Esophagus muscularis mucosa (tissue), 4 donors: ENCODE measurements around the gene STK32B. TPM values are rescaled to one million over a fixed set of nuclear protein-coding genes. Genes with fewer than 3 reads are reported as not detected.

Source experiments
- DNase-seq: peaks from one replicate; pipeline ENCODE4 v3.0.0-alpha.2; 2017; ENCODE audit errors: extremely low spot score
- H3K27ac ChIP-seq, 4 donors: fragments of 200-600 bp; sonication (generic); replicated peaks in 1 of 4; 1 replicate in 3 of 4; 2 replicates in 1 of 4; pipeline ENCODE4 v1.5.1; 2016 to 2019; ENCODE audit warnings: mild to moderate bottlenecking in 1 of 4
- H3K27me3 ChIP-seq, 4 donors: fragments of 200-600 bp; sonication (generic); one replicate each; pipeline versions ENCODE4 v1.5.1 to v1.6.0; 2016 to 2019
- H3K36me3 ChIP-seq, 4 donors: fragments of 200-600 bp; sonication (generic); one replicate each; pipeline ENCODE4 v1.5.1; 2016 to 2019
- H3K4me1 ChIP-seq, 4 donors: fragments of 200-600 bp; sonication (generic); one replicate each; pipeline ENCODE4 v1.5.1; 2016 to 2019
- H3K4me3 ChIP-seq, 4 donors: fragments of 200-600 bp; sonication (generic); 1 replicate in 2 of 4; 2 replicates in 2 of 4; pipeline ENCODE4 v1.5.1; 2016 to 2019; ENCODE audit warnings: mild to moderate bottlenecking in 4 of 4, moderate library complexity in 1 of 4
- H3K9me3 ChIP-seq, 4 donors: fragments of 200-600 bp; sonication (generic); 1 replicate in 3 of 4; 2 replicates in 1 of 4; pipeline ENCODE4 v1.5.1; 2016 to 2019
- CTCF ChIP-seq, 3 experiments: fragments of 200-600 bp in 2 of 3; fragments of 450-650 bp in 1 of 3; sonication (generic) in 2 of 3; IDR thresholded peaks; one replicate each; pipeline ENCODE4 v1.5.1; 2017 to 2019; ENCODE audit warnings: antibody characterized with exemption in 3 of 3, mild to moderate bottlenecking in 2 of 3, moderate library complexity in 1 of 3
- EP300 ChIP-seq: sonication (generic); formaldehyde crosslinking; IDR thresholded peaks from one replicate; pipeline ENCODE4 v1.6.1; 2017; ENCODE audit warnings: antibody characterized with exemption
- POLR2A ChIP-seq: fragments of 450-650 bp; IDR thresholded peaks from one replicate; pipeline ENCODE4 v1.6.1; 2017; ENCODE audit warnings: antibody characterized with exemption, moderate library complexity, mild to moderate bottlenecking, low read depth
- POLR2AphosphoS5 ChIP-seq, 2 donors: sonication (generic); formaldehyde crosslinking; IDR thresholded peaks; one replicate each; pipeline ENCODE4 v1.6.1; 2017; ENCODE audit warnings: antibody characterized with exemption in 2 of 2
- WGBS: methylation state at CpG from one replicate; pipeline ENCODE4 v1.1.5; 2018; 5-methylcytosine and 5-hydroxymethylcytosine counted together
- intact Hi-C: fragments of 100-400 bp; cut with DNase I; formaldehyde crosslinking; loops from one replicate; pipeline ENCODE4 v1.15.1; 2023
- total RNA-seq, 4 donors: library from RNA; depleted of rRNA; stranded (reverse); fragments of >200 nt; gene quantifications; one replicate each; pipeline versions ENCODE4 v1.1.0 to v1.2.1, GENCODE V29; 2016

The STK32B gene
- total RNA-seq, 4 donors from 2014 or later: 1.7 to 3.8 (median 2.7) TPM

- DNase-seq: no peak
- Histone ChIP-seq H3K36me3 (no peaks in the 10 kb centered on the region), H3K4me3 (no peak overlapping the region), H3K9me3 (peaks cover 0 to 1% (median 0%) of the 10 kb centered on the region in 4 donors), H3K27me3 (no peaks in the 10 kb centered on the region), H3K4me1 (no peaks in the 10 kb centered on the region), H3K27ac (no peak overlapping the region)
- TF ChIP-seq EP300: no peak
- no peak for TF ChIP-seq CTCF (IDR thresholded peaks at IDR 0.05)
- no peak for TF ChIP-seq POLR2A
- no peak for TF ChIP-seq POLR2AphosphoS5 (IDR thresholded peaks at IDR 0.05)
- WGBS: 78% methylated on average over 5 of the region's 5 CpGs
- intact Hi-C loops: no loop called here
Observed at GRCh38 chr4:5126231-5126630, 75.0 kb downstream of the STK32B start.

GRCh38 chr4:5126857-5127256, 75.6 kb downstream of the STK32B start:
- intact Hi-C loops: no loop called here
- H3K36me3 ChIP-seq: no peaks in the 10 kb centered on the region
- H3K27ac ChIP-seq: no peak overlapping the region
- TF ChIP-seq POLR2AphosphoS5 (IDR thresholded peaks at IDR 0.05) (no peak), POLR2A (no peak), CTCF (IDR thresholded peaks at IDR 0.05) (no peak), EP300 (no peak)
- no peak overlapping the region for H3K4me3 ChIP-seq
- no peaks in the 10 kb centered on the region for H3K27me3 ChIP-seq
- H3K9me3 ChIP-seq: peaks cover 0 to 6% (median 0%) of the 10 kb centered on the region in 4 donors
- no peak for DNase-seq
- WGBS: 77% methylated on average over 5 of the region's 5 CpGs
- no peaks in the 10 kb centered on the region for H3K4me1 ChIP-seq

GRCh38 chr4:5127556-5127955, 76.3 kb downstream of the STK32B start:
- H3K27ac ChIP-seq: no peak overlapping the region
- intact Hi-C loops: no loop called here
- WGBS: 64% methylated on average over 7 of the region's 7 CpGs
- no peaks in the 10 kb centered on the region for H3K27me3 ChIP-seq
- TF ChIP-seq POLR2A: no peak
- TF ChIP-seq EP300: no peak
- TF ChIP-seq CTCF (IDR thresholded peaks at IDR 0.05): no peak
- no peak for TF ChIP-seq POLR2AphosphoS5 (IDR thresholded peaks at IDR 0.05)
- H3K36me3 ChIP-seq: no peaks in the 10 kb centered on the region
- DNase-seq: no peak
- peaks cover 0 to 6% (median 0%) of the 10 kb centered on the region in 4 donors for H3K9me3 ChIP-seq
- H3K4me1 ChIP-seq: no peaks in the 10 kb centered on the region
- no peak overlapping the region for H3K4me3 ChIP-seq

- intact Hi-C loops: no loop called here
- no peak for TF ChIP-seq POLR2A
- TF ChIP-seq CTCF (IDR thresholded peaks at IDR 0.05): no peak
- no peak for TF ChIP-seq EP300
- no peak for TF ChIP-seq POLR2AphosphoS5 (IDR thresholded peaks at IDR 0.05)
- no peak for DNase-seq
- no peaks in the 10 kb centered on the region for H3K27me3 ChIP-seq
- H3K9me3 ChIP-seq: peaks cover 0 to 6% (median 0%) of the 10 kb centered on the region in 4 donors
- H3K27ac ChIP-seq: no peak overlapping the region
- no peaks in the 10 kb centered on the region for H3K36me3 ChIP-seq
- no peaks in the 10 kb centered on the region for H3K4me1 ChIP-seq
- WGBS: 49% methylated on average over 5 of the region's 5 CpGs
- H3K4me3 ChIP-seq: no peak overlapping the region
Observed at GRCh38 chr4:5128569-5128968, 77.3 kb downstream of the STK32B start.

GRCh38 chr4:5133201-5133600, 81.9 kb downstream of the STK32B start:
- Histone ChIP-seq H3K27me3 (no peaks in the 10 kb centered on the region), H3K4me3 (no peak overlapping the region), H3K27ac (no peak overlapping the region), H3K4me1 (peaks cover 0 to 2% (median 0%) of the 10 kb centered on the region in 4 donors), H3K36me3 (no peaks in the 10 kb centered on the region), H3K9me3 (peaks cover 0 to 6% (median 0%) of the 10 kb centered on the region in 4 donors)
- intact Hi-C loops: no loop called here
- TF ChIP-seq POLR2AphosphoS5 (IDR thresholded peaks at IDR 0.05) (no peak), POLR2A (no peak), EP300 (no peak), CTCF (IDR thresholded peaks at IDR 0.05) (no peak)
- no peak for DNase-seq
- WGBS: 89% methylated on average over 2 of the region's 2 CpGs
